Gastroesophageal sphincter (tissue), 3 donors: Measurements from ENCODE around the gene TSN.

Source experiments
- CTCF ChIP-seq, 4 experiments: fragments of 200-600 bp in 2 of 4; fragments of 450-650 bp in 2 of 4; sonication (generic) in 1 of 4; IDR thresholded peaks; one replicate each; pipeline ENCODE4 v1.5.1; 2017 to 2019; ENCODE audit warnings: antibody characterized with exemption in 4 of 4, mild to moderate bottlenecking in 2 of 4, moderate library complexity in 2 of 4
- EP300 ChIP-seq: sonication (generic); formaldehyde crosslinking; IDR thresholded peaks from one replicate; pipeline ENCODE4 v1.6.1; 2017; ENCODE audit warnings: antibody characterized with exemption, mild to moderate bottlenecking
- POLR2A ChIP-seq, 2 donors: fragments of 450-650 bp; IDR thresholded peaks; one replicate each; pipeline ENCODE4 v1.6.1; 2017; ENCODE audit warnings: antibody characterized with exemption in 2 of 2, mild to moderate bottlenecking in 2 of 2, moderate library complexity in 1 of 2
- POLR2AphosphoS5 ChIP-seq: sonication (generic); formaldehyde crosslinking; IDR thresholded peaks from one replicate; pipeline ENCODE4 v1.6.1; 2017; ENCODE audit warnings: antibody characterized with exemption

GRCh38 chr2:121727332-121727731, 28.1 kb upstream of the TSN start:
- TF ChIP-seq POLR2A (IDR thresholded peaks at IDR 0.05) (no peak), CTCF (IDR thresholded peaks at IDR 0.05) (no peak), POLR2AphosphoS5 (no peak), EP300 (no peak)
